ENCODE data around the gene ZEB1. TPM values are rescaled to one million over a fixed set of nuclear protein-coding genes. Genes with fewer than 3 reads are reported as not detected.

Gene ZEB1
- total and polyA plus RNA-seq, 10 of the 15 experiments (the other 5 are each of a cell fraction or from before 2014, with no cell fraction given): 10.4 to 35.6 (median 24.5) TPM

GRCh38 chr10:31314256-31315150 is 4.5 kb upstream of the ZEB1 start:
- no peak overlapping the region for H3K4me3 ChIP-seq
- no peaks in the 10 kb centered on the region for H3K9me3 ChIP-seq (replicated peaks; ENCODE audit: control insufficient read depth, insufficient read depth, low read length)
- peaks cover 27% of the 10 kb centered on the region for H3K79me2 ChIP-seq (ENCODE audit: control insufficient read depth, insufficient read depth, low read length)
- no peak for DNase-seq (ENCODE audit: low read depth, low spot score)
- in situ Hi-C loops (cut with MboI) (no loop called here), intact Hi-C loops (cut with micrococcal nuclease; ENCODE audit: unreplicated experiment) (loop anchor here (5.0 to 10.0 kb wide), 4 partner anchors 180 to 577 kb away; no protein-coding TSS in a partner anchor)
- ChIA-PET RAD21 (ENCODE audit: unreplicated experiment) (no interaction called here), POLR2A (no interaction called here), CTCF (no interaction called here), SMC1A (ENCODE audit: uncharacterized antibody, unreplicated experiment) (interaction anchor here (0.7 to 1.0 kb wide), 2 partner anchors 57 to 214 kb away, joined by 3 read pairs; no protein-coding TSS in a partner anchor)
- no TSS peak for BruUV-seq (replicated peaks)
- H3K9ac ChIP-seq (ENCODE audit: control insufficient read depth, insufficient read depth, low read length): no peak overlapping the region
- H3K4me2 ChIP-seq (ENCODE audit: control insufficient read depth, insufficient read depth): no peak overlapping the region
- H4K20me1 ChIP-seq (ENCODE audit: control insufficient read depth, insufficient read depth): no peaks in the 10 kb centered on the region
- no peak overlapping the region for H2AFZ ChIP-seq (ENCODE audit: control insufficient read depth, low read depth, low read length)
- no peak for FAIRE-seq
- ATAC-seq: no peak
- H3K27me3 ChIP-seq (replicated peaks in 1 of 2; ENCODE audit: control insufficient read depth in 2 of 2, insufficient read depth in 2 of 2, low read length in 1 of 2): no peaks in the 10 kb centered on the region
- WGBS (ENCODE audit: insufficient coverage, insufficient replicate concordance, low lambda C conversion rate, missing lambda C conversion rate): 99% methylated on average over 8 of the region's 8 CpGs
- H3K27ac ChIP-seq (ENCODE audit: control insufficient read depth, insufficient read depth): no peak overlapping the region
- no peak for TF ChIP-seq ATF3 (IDR thresholded peaks at IDR 0.05; ENCODE audit: borderline replicate concordance, extremely low read depth, low read depth, low read length)
- no peak for TF ChIP-seq BHLHE40 (IDR thresholded peaks at IDR 0.05; ENCODE audit: borderline replicate concordance in 1 of 2, low read depth in 2 of 2, low read length in 1 of 2)
- no peak for TF ChIP-seq GABPA (IDR thresholded peaks at IDR 0.05; ENCODE audit: low read depth)
- TF ChIP-seq CREB1 (IDR thresholded peaks at IDR 0.05; ENCODE audit: low read depth): no peak
- peaks cover 7% of the 10 kb centered on the region for H3K4me1 ChIP-seq (ENCODE audit: control insufficient read depth, insufficient read depth, low read length)
- no peaks in the 10 kb centered on the region for H3K36me3 ChIP-seq (ENCODE audit: control insufficient read depth in 2 of 2, insufficient read depth in 2 of 2, low read length in 1 of 2)

- WGBS (ENCODE audit: insufficient coverage, insufficient replicate concordance, low lambda C conversion rate, missing lambda C conversion rate): 98% methylated on average over 4 of the region's 4 CpGs
- CTCF ChIA-PET: no interaction called here
Measured at GRCh38 chr10:31315453-31315852, 3.6 kb upstream of the ZEB1 start.

More at GRCh38 chr10:31315453-31315852, 3.6 kb upstream of the ZEB1 start:
- Histone ChIP-seq H3K9me3 (replicated peaks; ENCODE audit: control insufficient read depth, insufficient read depth, low read length) (no peaks in the 10 kb centered on the region), H3K4me1 (ENCODE audit: control insufficient read depth, insufficient read depth, low read length) (peaks cover 7% of the 10 kb centered on the region), H3K4me2 (ENCODE audit: control insufficient read depth, insufficient read depth) (no peak overlapping the region), H3K9ac (ENCODE audit: control insufficient read depth, insufficient read depth, low read length) (no peak overlapping the region), H3K4me3 (no peak overlapping the region), H3K79me2 (ENCODE audit: control insufficient read depth, insufficient read depth, low read length) (peaks cover 36% of the 10 kb centered on the region), H2AFZ (ENCODE audit: control insufficient read depth, low read depth, low read length) (no peak overlapping the region), H3K27ac (ENCODE audit: control insufficient read depth, insufficient read depth) (no peak overlapping the region), H4K20me1 (ENCODE audit: control insufficient read depth, insufficient read depth) (no peaks in the 10 kb centered on the region), H3K36me3 (ENCODE audit: control insufficient read depth in 2 of 2, insufficient read depth in 2 of 2, low read length in 1 of 2) (no peaks in the 10 kb centered on the region), H3K27me3 (replicated peaks in 1 of 2; ENCODE audit: control insufficient read depth in 2 of 2, insufficient read depth in 2 of 2, low read length in 1 of 2) (no peaks in the 10 kb centered on the region)
- RAD21 ChIA-PET (ENCODE audit: unreplicated experiment): no interaction called here
- FAIRE-seq: no peak
- BruUV-seq (replicated peaks): no TSS peak
- in situ Hi-C loops (cut with MboI) (no loop called here), intact Hi-C loops (cut with micrococcal nuclease; ENCODE audit: unreplicated experiment) (loop anchor here (5.0 to 10.0 kb wide), 4 partner anchors 181 to 578 kb away; no protein-coding TSS in a partner anchor)
- no peak for DNase-seq (ENCODE audit: low read depth, low spot score)
- ATAC-seq: no peak
- TF ChIP-seq MYC (IDR thresholded peaks at IDR 0.05; ENCODE audit: insufficient read depth, insufficient read length, insufficient replicate concordance, low read length, severe bottlenecking): no peak
- TF ChIP-seq RUNX3 (IDR thresholded peaks at IDR 0.05; ENCODE audit: low read length): no peak
- SMC1A ChIA-PET (ENCODE audit: uncharacterized antibody, unreplicated experiment): no interaction called here
- POLR2A ChIA-PET: no interaction called here
